Measurements from ENCODE around the gene MTG2. TPM values are rescaled to one million over a fixed set of nuclear protein-coding genes. Genes with fewer than 3 reads are reported as not detected.

The MTG2 gene
- polyA plus RNA-seq, 1 donor (not counting 4 experiments of a cell fraction or from before 2014, with no cell fraction given) = 24.7 TPM

GRCh38 chr20:62208061-62208794 is 25.4 kb downstream of the MTG2 start:
- peaks cover 3% of the 10 kb centered on the region for H4K20me1 ChIP-seq (ENCODE audit: control insufficient read depth, extremely low read depth, insufficient read depth, low read length)
- no peaks in the 10 kb centered on the region for H3K9me3 ChIP-seq (ENCODE audit: control insufficient read depth, low read depth, low read length)
- H3K9ac ChIP-seq (ENCODE audit: control insufficient read depth, extremely low read depth, insufficient read depth, low read length) = no peak overlapping the region
- H3K79me2 ChIP-seq (ENCODE audit: control insufficient read depth, insufficient read depth, low read length) = no peaks in the 10 kb centered on the region
- H3K9me1 ChIP-seq (ENCODE audit: control insufficient read depth, extremely low read depth, insufficient read depth, low read length) = no peaks in the 10 kb centered on the region
- no peak for TF ChIP-seq EZH2 (IDR thresholded peaks at IDR 0.05; ENCODE audit: low read length)
- TF ChIP-seq CTCF (optimal IDR thresholded peaks at IDR 0.05 in 1 of 3, IDR thresholded peaks at IDR 0.05 in 1 of 3, conservative IDR thresholded peaks at IDR 0.05 in 1 of 3; ENCODE audit: extremely low read depth in 1 of 3, insufficient read depth in 2 of 3, low read length in 3 of 3) = no peak
- no peak overlapping the region for H2AFZ ChIP-seq (ENCODE audit: control insufficient read depth, low read length)
- H3K4me1 ChIP-seq (ENCODE audit: control insufficient read depth, extremely low read depth, insufficient read depth, low read length) = peaks cover 9% of the 10 kb centered on the region
- no peak overlapping the region for H3K27ac ChIP-seq (ENCODE audit: control insufficient read depth, insufficient read depth, low read length)
- H3K27me3 ChIP-seq (ENCODE audit: control insufficient read depth, extremely low read depth, insufficient read depth, low read length) = peaks cover 26% of the 10 kb centered on the region
- FAIRE-seq (no peak), DNase-seq (ENCODE audit: low read depth, low spot score) (no peak)
- H3K4me3 ChIP-seq (ENCODE audit: control insufficient read depth in 2 of 3, extremely low read depth in 1 of 3, insufficient read depth in 2 of 3, low read depth in 1 of 3, low read length in 3 of 3) = no peak overlapping the region
- dilution Hi-C loops (cut with MboI; ENCODE audit: extremely low pct_ligation_motif_present, low sequenced_read_pairs) = no loop called here
- no peak overlapping the region for H3K4me2 ChIP-seq (ENCODE audit: control insufficient read depth, extremely low read depth, insufficient read depth, low read depth, low read length)
- H3K36me3 ChIP-seq (ENCODE audit: control insufficient read depth in 2 of 2, extremely low read depth in 1 of 2, insufficient read depth in 2 of 2, low read length in 2 of 2) = peaks cover 0 to under 1% of the 10 kb centered on the region in 2 experiments

GRCh38 chr20:62208795-62209755 is 26.2 kb downstream of the MTG2 start:
- Histone ChIP-seq H3K4me2 (ENCODE audit: control insufficient read depth, extremely low read depth, insufficient read depth, low read depth, low read length) (peak overlapping the region; percentile 29), H3K9me3 (ENCODE audit: control insufficient read depth, low read depth, low read length) (no peaks in the 10 kb centered on the region), H3K4me1 (ENCODE audit: control insufficient read depth, extremely low read depth, insufficient read depth, low read length) (peaks cover 9% of the 10 kb centered on the region), H3K79me2 (ENCODE audit: control insufficient read depth, insufficient read depth, low read length) (no peaks in the 10 kb centered on the region), H3K9me1 (ENCODE audit: control insufficient read depth, extremely low read depth, insufficient read depth, low read length) (no peaks in the 10 kb centered on the region), H3K27me3 (ENCODE audit: control insufficient read depth, extremely low read depth, insufficient read depth, low read length) (peaks cover 30% of the 10 kb centered on the region), H3K9ac (ENCODE audit: control insufficient read depth, extremely low read depth, insufficient read depth, low read length) (no peak overlapping the region), H2AFZ (ENCODE audit: control insufficient read depth, low read length) (no peak overlapping the region), H3K27ac (ENCODE audit: control insufficient read depth, insufficient read depth, low read length) (no peak overlapping the region), H3K36me3 (ENCODE audit: control insufficient read depth in 2 of 2, extremely low read depth in 1 of 2, insufficient read depth in 2 of 2, low read length in 2 of 2) (no peaks in the 10 kb centered on the region), H4K20me1 (ENCODE audit: control insufficient read depth, extremely low read depth, insufficient read depth, low read length) (peaks cover 5% of the 10 kb centered on the region), H3K4me3 (ENCODE audit: control insufficient read depth in 2 of 3, extremely low read depth in 1 of 3, insufficient read depth in 2 of 3, low read depth in 1 of 3, low read length in 3 of 3) (no peak overlapping the region)
- DNase-seq (ENCODE audit: low read depth, low spot score) (no peak), FAIRE-seq (no peak)
- dilution Hi-C loops (cut with MboI; ENCODE audit: extremely low pct_ligation_motif_present, low sequenced_read_pairs) = no loop called here
- TF ChIP-seq CTCF (optimal IDR thresholded peaks at IDR 0.05 in 1 of 3, IDR thresholded peaks at IDR 0.05 in 1 of 3, conservative IDR thresholded peaks at IDR 0.05 in 1 of 3; ENCODE audit: extremely low read depth in 1 of 3, insufficient read depth in 2 of 3, low read length in 3 of 3) = peak in 2 of 3 experiments; percentile 38 to 40
- TF ChIP-seq EZH2 (IDR thresholded peaks at IDR 0.05; ENCODE audit: low read length) = no peak

Measured in keratinocyte (primary cell).